Measurements from ENCODE around the gene GP1BB.

Gene GP1BB

DNA sequence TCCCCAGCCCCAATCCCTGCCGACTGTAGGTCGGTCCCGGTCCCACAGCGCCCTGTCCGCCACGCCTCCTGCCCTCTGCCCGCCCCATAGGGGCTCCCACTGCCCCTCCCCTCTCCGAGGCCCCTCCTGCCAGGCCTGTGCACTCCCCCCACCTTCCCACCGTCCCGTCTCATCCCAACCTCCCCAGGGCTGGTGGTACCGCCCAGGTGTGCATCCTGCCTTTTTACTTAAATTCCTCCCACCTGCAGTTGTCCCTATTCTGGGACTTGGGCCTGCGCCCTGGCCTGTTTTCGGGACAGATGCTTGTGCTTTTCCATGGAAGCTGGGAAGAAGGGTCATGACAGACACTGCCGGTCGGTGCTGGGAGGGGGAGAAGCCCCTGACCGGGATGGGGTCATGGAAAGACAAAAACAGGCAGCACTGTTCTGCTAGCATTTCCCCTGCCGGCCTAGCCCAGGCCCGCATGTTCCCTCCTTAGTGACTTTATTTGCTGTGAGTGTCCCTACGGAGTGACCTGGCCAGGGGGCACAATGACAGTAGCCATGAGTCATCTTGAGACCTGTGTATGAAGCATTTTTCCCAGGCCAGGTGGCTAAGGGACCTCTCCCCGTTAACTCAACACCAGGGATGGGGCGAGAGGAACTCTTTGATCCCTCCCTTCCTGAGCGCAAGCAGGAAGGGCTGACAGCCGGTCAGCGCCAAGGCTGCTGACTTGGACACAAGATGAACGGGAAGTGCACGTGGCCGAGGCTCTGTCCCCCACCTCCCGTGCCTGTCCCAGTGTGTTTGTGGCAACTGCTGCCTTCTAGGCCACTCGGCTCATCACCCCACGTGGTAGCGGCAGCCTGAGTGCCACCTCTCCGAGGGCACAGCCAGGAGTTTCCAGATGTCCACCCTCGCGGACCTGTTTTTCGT, 44.3 kb downstream of the GP1BB start:
- no peak for DNase-seq

- no peak for DNase-seq
Observed at GRCh38 chr22:19769393-19769715, 46.0 kb downstream of the GP1BB start.

DNA sequence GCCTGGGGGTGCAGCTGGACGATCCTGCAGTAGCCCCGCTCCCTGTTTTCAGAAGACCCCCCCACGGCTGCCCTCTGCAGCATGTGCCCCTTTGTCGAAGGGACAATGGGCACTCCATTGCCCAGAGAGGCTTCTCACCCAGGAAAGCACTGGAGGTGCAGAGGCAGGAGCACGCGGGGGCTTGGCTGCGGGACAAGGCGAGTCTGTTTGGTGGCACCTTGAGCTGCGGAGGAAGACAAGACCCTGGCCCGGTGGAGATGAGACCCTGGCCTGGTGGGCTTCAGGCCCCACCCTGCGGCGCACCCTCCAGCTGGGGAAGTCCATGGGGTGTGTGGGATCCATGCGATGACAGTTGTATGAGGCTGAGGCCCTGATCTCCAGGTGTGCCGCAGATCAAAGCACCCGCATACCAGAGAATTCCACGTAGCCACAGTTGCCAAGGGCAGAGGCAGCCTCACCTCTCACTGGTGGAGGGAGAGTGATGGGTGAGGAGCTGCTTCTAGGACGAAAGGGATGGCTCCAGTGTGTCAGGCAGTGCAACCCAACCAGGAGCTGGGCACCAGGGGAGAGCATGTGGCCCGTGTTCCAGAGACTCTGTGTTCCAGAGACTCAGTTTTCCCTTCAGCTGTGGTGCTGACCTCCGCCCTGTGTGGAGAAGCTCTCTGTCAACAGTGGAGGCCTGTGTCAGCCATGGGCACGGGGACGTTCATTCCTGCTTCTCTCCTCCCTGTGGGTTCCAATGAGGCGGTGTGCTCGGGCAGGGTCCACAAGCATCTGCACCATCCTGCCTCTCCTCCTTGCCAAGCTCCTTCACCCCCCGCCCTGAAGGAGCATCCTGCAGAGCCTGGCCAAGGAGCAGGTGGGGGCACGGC, 47.2 kb downstream of the GP1BB start:
- DNase-seq, result no peak

DNA sequence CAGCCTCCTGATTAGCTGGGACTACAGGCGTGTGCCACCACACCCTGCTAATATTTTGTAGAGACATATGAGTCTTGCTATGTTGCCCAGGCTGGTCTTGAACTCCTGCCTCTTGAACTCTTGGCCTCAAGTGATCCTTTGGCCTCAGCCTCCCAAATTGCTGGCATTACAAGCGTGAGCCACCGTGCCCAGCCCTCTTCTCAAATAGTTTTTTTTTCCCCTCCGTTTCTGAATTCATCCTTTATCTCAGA, 49.0 kb downstream of the GP1BB start:
- no peak for DNase-seq

DNA sequence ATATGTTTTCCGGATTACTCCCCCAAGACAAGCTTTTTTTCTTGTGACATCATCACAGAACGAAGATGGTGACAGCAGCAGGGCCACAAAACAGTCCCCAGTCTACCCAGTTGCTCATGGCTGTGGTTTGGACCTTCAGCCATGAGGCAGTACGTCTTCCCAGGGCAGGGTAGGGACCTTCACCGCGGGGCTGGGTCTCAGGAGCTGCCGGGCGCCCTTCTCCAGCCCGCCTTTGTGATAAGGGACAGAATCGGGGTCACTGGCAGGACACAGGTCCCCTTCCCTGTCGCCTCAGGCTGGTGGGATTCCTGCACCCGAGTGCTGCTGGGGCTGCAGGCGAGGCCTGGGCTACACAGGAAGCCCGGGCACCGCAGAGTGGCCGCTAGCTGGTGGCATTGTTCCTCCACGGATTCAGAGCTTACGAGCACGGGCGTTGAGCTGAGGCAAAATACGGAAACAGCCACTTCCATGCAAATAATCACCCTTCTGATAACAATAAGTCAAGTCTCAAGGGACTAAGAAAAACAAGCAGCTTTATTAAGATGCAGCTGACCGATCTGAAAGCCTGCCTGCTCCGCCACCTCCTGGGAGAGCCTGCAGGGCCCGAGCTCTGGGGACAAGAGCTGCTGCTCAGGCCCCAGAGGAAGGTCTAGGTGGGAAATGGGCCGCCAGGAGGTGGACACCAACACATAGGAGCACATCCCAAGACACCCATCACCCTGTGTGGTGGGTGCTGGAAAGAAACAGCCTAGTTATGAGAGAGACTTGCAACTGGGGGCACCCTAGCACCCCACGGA, 49.5 kb downstream of the GP1BB start:
- DNase-seq, result no peak

DNA sequence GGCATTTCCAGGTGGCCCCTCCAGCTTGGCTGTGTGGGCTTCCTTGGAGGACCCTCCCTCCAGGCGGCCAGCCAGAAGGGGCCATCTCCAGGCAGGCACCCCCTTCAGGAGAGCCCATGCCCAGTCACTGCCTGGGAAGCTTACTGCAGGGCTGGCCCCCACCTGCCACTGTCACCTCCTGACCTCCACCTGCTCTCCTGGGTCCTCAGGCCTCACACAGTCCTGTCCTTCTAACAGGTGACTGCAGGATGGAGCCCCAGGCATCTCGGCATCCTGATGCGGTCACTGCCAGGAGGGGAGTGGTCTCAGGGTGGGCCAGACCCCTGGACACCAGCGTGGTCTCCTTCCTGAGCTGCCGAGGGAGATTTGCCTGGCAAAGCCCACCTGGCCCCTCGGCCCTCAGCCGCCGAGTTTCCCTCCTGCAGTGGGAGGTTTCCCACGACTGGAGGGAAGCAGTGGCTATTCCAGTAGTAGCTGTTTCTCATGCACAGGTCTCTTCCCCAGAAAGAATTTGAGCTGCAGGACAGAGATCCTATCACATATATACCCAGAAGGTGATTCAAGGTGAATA, 50.2 kb downstream of the GP1BB start:
- no peak for DNase-seq
